IPS-18a (cell line): ENCODE data around the gene MIF4GD.
"Not testable (repeated sequence)": the region's sequence is repeated elsewhere in the genome, so short reads cannot be mapped to it uniquely, and the experiment has no call there.

ENCODE experiments used
- H3K27ac ChIP-seq: one replicate; pipeline ENCODE4 v1.5.1; 2013; ENCODE audit warnings: low read length
- H3K27me3 ChIP-seq: one replicate; pipeline ENCODE4 v1.6.1; 2013; ENCODE audit warnings: mild to moderate bottlenecking, low read length; ENCODE audit not compliant: control insufficient read depth, insufficient read depth
- H3K36me3 ChIP-seq: one replicate; pipeline ENCODE4 v1.6.1; 2013; ENCODE audit warnings: low read depth, low read length; ENCODE audit not compliant: control insufficient read depth
- H3K4me1 ChIP-seq: one replicate; pipeline ENCODE4 v1.6.1; 2013; ENCODE audit warnings: low read depth, low read length; ENCODE audit not compliant: control insufficient read depth
- H3K4me3 ChIP-seq: one replicate; pipeline ENCODE4 v1.5.1; 2013; ENCODE audit warnings: low read length
- H3K9ac ChIP-seq: one replicate; pipeline ENCODE4 v1.6.1; 2013; ENCODE audit warnings: mild to moderate bottlenecking, low read length, moderate library complexity
- H3K9me3 ChIP-seq: one replicate; pipeline ENCODE4 v1.6.1; 2013; ENCODE audit warnings: low read depth, low read length; ENCODE audit not compliant: control insufficient read depth

Gene MIF4GD

GRCh38 chr17:75266316-75267152, 4.5 kb downstream of the MIF4GD start:
- Histone ChIP-seq H3K4me3 (no peak overlapping the region), H3K27ac (no peak overlapping the region), H3K4me1 (peaks cover 7% of the 10 kb centered on the region), H3K9me3 (no peaks in the 10 kb centered on the region), H3K36me3 (peaks cover 33% of the 10 kb centered on the region), H3K27me3 (peaks cover 4% of the 10 kb centered on the region), H3K9ac (no peak overlapping the region)

GRCh38 chr17:75265614-75266315, 5.3 kb downstream of the MIF4GD start:
- H3K36me3 ChIP-seq, result peaks cover 33% of the 10 kb centered on the region
- no peak overlapping the region for H3K27ac ChIP-seq
- no peak overlapping the region for H3K9ac ChIP-seq
- peaks cover 7% of the 10 kb centered on the region for H3K4me1 ChIP-seq
- H3K4me3 ChIP-seq, result no peak overlapping the region
- no peaks in the 10 kb centered on the region for H3K9me3 ChIP-seq
- peaks cover 4% of the 10 kb centered on the region for H3K27me3 ChIP-seq

- Histone ChIP-seq H3K27me3 (no peaks in the 10 kb centered on the region), H3K4me1 (peaks cover 3% of the 10 kb centered on the region), H3K4me3 (peak overlapping the region; percentile 88), H3K9ac (no peak overlapping the region), H3K9me3 (no peaks in the 10 kb centered on the region), H3K27ac (no peak overlapping the region), H3K36me3 (peaks cover 33% of the 10 kb centered on the region)
Observed at GRCh38 chr17:75263055-75263454, 8.0 kb downstream of the MIF4GD start.

GRCh38 chr17:75262112-75262606, 8.9 kb downstream of the MIF4GD start:
- Histone ChIP-seq H3K4me3 (peak overlapping the region; percentile 88), H3K9me3 (no peaks in the 10 kb centered on the region), H3K9ac (peak overlapping the region; percentile 95), H3K36me3 (peaks cover 33% of the 10 kb centered on the region), H3K27ac (peak overlapping the region; percentile 96), H3K4me1 (no peaks in the 10 kb centered on the region), H3K27me3 (no peaks in the 10 kb centered on the region)

- peak within 1 kb of the TSS; percentile 95 for H3K9ac ChIP-seq
- H3K4me3 ChIP-seq, result peak within 1 kb of the TSS; percentile 88
- H3K27ac ChIP-seq, result peak within 1 kb of the TSS; percentile 96
- H3K27me3 ChIP-seq, result no peaks in the 10 kb centered on the region
- peaks cover 32% of the 10 kb centered on the region for H3K36me3 ChIP-seq
- no peaks in the 10 kb centered on the region for H3K4me1 ChIP-seq
- no peaks in the 10 kb centered on the region for H3K9me3 ChIP-seq
Observed at GRCh38 chr17:75261336-75262111, 9.5 kb downstream of the MIF4GD start, which contains the start of the genes GGA3 and MRPS7. GGA3 (minus strand) TSS chr17:75261606; CDS start chr17:75261587, 19 bp downstream. MRPS7 (plus strand) TSS chr17:75261879; CDS start chr17:75261901, 22 bp downstream.

GRCh38 chr17:75260641-75261335, 10.2 kb downstream of the MIF4GD start:
- Histone ChIP-seq H3K9ac (peak overlapping the region; percentile 95), H3K9me3 (no peaks in the 10 kb centered on the region), H3K36me3 (peaks cover 24% of the 10 kb centered on the region), H3K27me3 (no peaks in the 10 kb centered on the region), H3K4me1 (no peaks in the 10 kb centered on the region), H3K4me3 (peak overlapping the region; percentile 88), H3K27ac (no peak overlapping the region)

- H3K27ac ChIP-seq, H3K4me1 ChIP-seq, H3K9ac ChIP-seq, H3K9me3 ChIP-seq, H3K36me3 ChIP-seq, H3K27me3 ChIP-seq, H3K4me3 ChIP-seq: not testable (repeated sequence)
Observed at GRCh38 chr17:75257228-75257627, 13.8 kb downstream of the MIF4GD start.

GRCh38 chr17:75255954-75256698, 14.9 kb downstream of the MIF4GD start:
- H3K4me1 ChIP-seq, H3K9me3 ChIP-seq, H3K9ac ChIP-seq, H3K4me3 ChIP-seq, H3K36me3 ChIP-seq, H3K27me3 ChIP-seq, H3K27ac ChIP-seq: not testable (repeated sequence)

- Histone ChIP-seq H3K9ac (no peak overlapping the region), H3K9me3 (no peaks in the 10 kb centered on the region), H3K4me3 (no peak overlapping the region), H3K27me3 (no peaks in the 10 kb centered on the region), H3K4me1 (no peaks in the 10 kb centered on the region), H3K27ac (no peak overlapping the region), H3K36me3 (no peaks in the 10 kb centered on the region)
Observed at GRCh38 chr17:75252039-75252816, 18.8 kb downstream of the MIF4GD start.

- no peaks in the 10 kb centered on the region for H3K27me3 ChIP-seq
- no peak overlapping the region for H3K4me3 ChIP-seq
- H3K36me3 ChIP-seq, result peaks cover 10% of the 10 kb centered on the region
- no peaks in the 10 kb centered on the region for H3K4me1 ChIP-seq
- H3K9me3 ChIP-seq, result no peaks in the 10 kb centered on the region
- H3K27ac ChIP-seq, result no peak overlapping the region
- no peak overlapping the region for H3K9ac ChIP-seq
Observed at GRCh38 chr17:75250009-75250471, 21.0 kb downstream of the MIF4GD start.
